ENCODE measurements around the gene SLCO2B1. TPM values are rescaled to one million over a fixed set of nuclear protein-coding genes. Genes with fewer than 3 reads are reported as not detected.
"Not testable (repeated sequence)": the region's sequence is repeated elsewhere in the genome, so short reads cannot be mapped to it uniquely, and the experiment has no call there.

The SLCO2B1 gene, protein sequence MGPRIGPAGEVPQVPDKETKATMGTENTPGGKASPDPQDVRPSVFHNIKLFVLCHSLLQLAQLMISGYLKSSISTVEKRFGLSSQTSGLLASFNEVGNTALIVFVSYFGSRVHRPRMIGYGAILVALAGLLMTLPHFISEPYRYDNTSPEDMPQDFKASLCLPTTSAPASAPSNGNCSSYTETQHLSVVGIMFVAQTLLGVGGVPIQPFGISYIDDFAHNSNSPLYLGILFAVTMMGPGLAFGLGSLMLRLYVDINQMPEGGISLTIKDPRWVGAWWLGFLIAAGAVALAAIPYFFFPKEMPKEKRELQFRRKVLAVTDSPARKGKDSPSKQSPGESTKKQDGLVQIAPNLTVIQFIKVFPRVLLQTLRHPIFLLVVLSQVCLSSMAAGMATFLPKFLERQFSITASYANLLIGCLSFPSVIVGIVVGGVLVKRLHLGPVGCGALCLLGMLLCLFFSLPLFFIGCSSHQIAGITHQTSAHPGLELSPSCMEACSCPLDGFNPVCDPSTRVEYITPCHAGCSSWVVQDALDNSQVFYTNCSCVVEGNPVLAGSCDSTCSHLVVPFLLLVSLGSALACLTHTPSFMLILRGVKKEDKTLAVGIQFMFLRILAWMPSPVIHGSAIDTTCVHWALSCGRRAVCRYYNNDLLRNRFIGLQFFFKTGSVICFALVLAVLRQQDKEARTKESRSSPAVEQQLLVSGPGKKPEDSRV
- 0.44 to 0.45 TPM in 2 of 3 replicates, not detected in the other for total RNA-seq

GRCh38 chr11:75150879-75151278 is at the start of gene SLCO2B1:
Gene SLCO2B1, plus strand, starts transcription at chr11:75151107. Its CDS starts 275 bp downstream, at chr11:75151382.
- no peak within 1 kb of the TSS for H3K27ac Mint-ChIP-seq
- H3K36me3 Mint-ChIP-seq = no peaks in the 10 kb centered on the region
- peaks cover 8% of the 10 kb centered on the region for H3K4me1 Mint-ChIP-seq
- no peaks in the 10 kb centered on the region for H3K9me3 Mint-ChIP-seq
- DNase-seq (ENCODE audit: low spot score in 2 of 2, unreplicated experiment in 2 of 2) = no peak
- TF ChIP-seq, protein P1, sequence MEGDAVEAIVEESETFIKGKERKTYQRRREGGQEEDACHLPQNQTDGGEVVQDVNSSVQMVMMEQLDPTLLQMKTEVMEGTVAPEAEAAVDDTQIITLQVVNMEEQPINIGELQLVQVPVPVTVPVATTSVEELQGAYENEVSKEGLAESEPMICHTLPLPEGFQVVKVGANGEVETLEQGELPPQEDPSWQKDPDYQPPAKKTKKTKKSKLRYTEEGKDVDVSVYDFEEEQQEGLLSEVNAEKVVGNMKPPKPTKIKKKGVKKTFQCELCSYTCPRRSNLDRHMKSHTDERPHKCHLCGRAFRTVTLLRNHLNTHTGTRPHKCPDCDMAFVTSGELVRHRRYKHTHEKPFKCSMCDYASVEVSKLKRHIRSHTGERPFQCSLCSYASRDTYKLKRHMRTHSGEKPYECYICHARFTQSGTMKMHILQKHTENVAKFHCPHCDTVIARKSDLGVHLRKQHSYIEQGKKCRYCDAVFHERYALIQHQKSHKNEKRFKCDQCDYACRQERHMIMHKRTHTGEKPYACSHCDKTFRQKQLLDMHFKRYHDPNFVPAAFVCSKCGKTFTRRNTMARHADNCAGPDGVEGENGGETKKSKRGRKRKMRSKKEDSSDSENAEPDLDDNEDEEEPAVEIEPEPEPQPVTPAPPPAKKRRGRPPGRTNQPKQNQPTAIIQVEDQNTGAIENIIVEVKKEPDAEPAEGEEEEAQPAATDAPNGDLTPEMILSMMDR (IDR thresholded peaks at IDR 0.05; ENCODE audit: unreplicated experiment) = no peak
- H3K27me3 Mint-ChIP-seq (ENCODE audit: low read depth) = peaks cover 13% of the 10 kb centered on the region
- no peak within 1 kb of the TSS for H3K4me3 Mint-ChIP-seq

GRCh38 chr11:75101424-75102128 is 49.3 kb upstream of the SLCO2B1 start:
- no peaks in the 10 kb centered on the region for H3K36me3 Mint-ChIP-seq
- peaks cover 8% of the 10 kb centered on the region for H3K9me3 Mint-ChIP-seq
- no peak overlapping the region for H3K27ac Mint-ChIP-seq
- peaks cover 16% of the 10 kb centered on the region for H3K27me3 Mint-ChIP-seq (ENCODE audit: low read depth)
- no peak overlapping the region for H3K4me3 Mint-ChIP-seq
- TF ChIP-seq, protein P1 (IDR thresholded peaks at IDR 0.05; ENCODE audit: unreplicated experiment) = no peak
- H3K4me1 Mint-ChIP-seq = no peaks in the 10 kb centered on the region
- no peak for DNase-seq (ENCODE audit: low spot score in 2 of 2, unreplicated experiment in 2 of 2)

GRCh38 chr11:75103380-75104026 is 47.4 kb upstream of the SLCO2B1 start:
- peaks cover 13% of the 10 kb centered on the region for H3K27me3 Mint-ChIP-seq (ENCODE audit: low read depth)
- no peak overlapping the region for H3K27ac Mint-ChIP-seq
- no peak for DNase-seq (ENCODE audit: low spot score in 2 of 2, unreplicated experiment in 2 of 2)
- H3K36me3 Mint-ChIP-seq = no peaks in the 10 kb centered on the region
- H3K4me3 Mint-ChIP-seq = no peak overlapping the region
- TF ChIP-seq, protein P1 (IDR thresholded peaks at IDR 0.05; ENCODE audit: unreplicated experiment) = no peak
- peaks cover 8% of the 10 kb centered on the region for H3K9me3 Mint-ChIP-seq
- H3K4me1 Mint-ChIP-seq = no peaks in the 10 kb centered on the region

GRCh38 chr11:75105462-75105925 is 45.4 kb upstream of the SLCO2B1 start:
- Mint-ChIP-seq H3K4me3 (no peak overlapping the region), H3K4me1 (no peaks in the 10 kb centered on the region), H3K36me3 (no peaks in the 10 kb centered on the region), H3K27me3 (ENCODE audit: low read depth) (peaks cover 8% of the 10 kb centered on the region), H3K9me3 (peaks cover 13% of the 10 kb centered on the region), H3K27ac (no peak overlapping the region)
- TF ChIP-seq, protein P1 (IDR thresholded peaks at IDR 0.05; ENCODE audit: unreplicated experiment) = no peak
- DNase-seq (ENCODE audit: low spot score in 2 of 2, unreplicated experiment in 2 of 2) = no peak

GRCh38 chr11:75105967-75106681 is 44.8 kb upstream of the SLCO2B1 start:
- not testable (repeated sequence) for H3K4me3 Mint-ChIP-seq; H3K4me1 Mint-ChIP-seq; DNase-seq (ENCODE audit: low spot score in 2 of 2, unreplicated experiment in 2 of 2); H3K27me3 Mint-ChIP-seq (ENCODE audit: low read depth); H3K27ac Mint-ChIP-seq; H3K36me3 Mint-ChIP-seq
- H3K9me3 Mint-ChIP-seq = peaks cover 19% of the 10 kb centered on the region

All from mesothelial cell of epicardium (in vitro differentiated cells).